ENCODE results near the gene RAB5A. TPM values are rescaled to one million over a fixed set of nuclear protein-coding genes. Genes with fewer than 3 reads are reported as not detected.
"Not testable (repeated sequence)": the region's sequence is repeated elsewhere in the genome, so short reads cannot be mapped to it uniquely, and the experiment has no call there.

Gene RAB5A
- polyA plus RNA-seq, 4 donors: 66.6 to 87.6 (median 83.7) TPM

GRCh38 chr3:20022954-20023622 is 76.2 kb downstream of the RAB5A start:
- no peak for DNase-seq (ENCODE audit: low read depth in 4 of 4, low spot score in 3 of 4)

- DNase-seq (ENCODE audit: low read depth in 4 of 4, low spot score in 3 of 4): no peak
These were observed 76.9 kb downstream of the RAB5A start for GRCh38 chr3:20023623-20024405.

DNA sequence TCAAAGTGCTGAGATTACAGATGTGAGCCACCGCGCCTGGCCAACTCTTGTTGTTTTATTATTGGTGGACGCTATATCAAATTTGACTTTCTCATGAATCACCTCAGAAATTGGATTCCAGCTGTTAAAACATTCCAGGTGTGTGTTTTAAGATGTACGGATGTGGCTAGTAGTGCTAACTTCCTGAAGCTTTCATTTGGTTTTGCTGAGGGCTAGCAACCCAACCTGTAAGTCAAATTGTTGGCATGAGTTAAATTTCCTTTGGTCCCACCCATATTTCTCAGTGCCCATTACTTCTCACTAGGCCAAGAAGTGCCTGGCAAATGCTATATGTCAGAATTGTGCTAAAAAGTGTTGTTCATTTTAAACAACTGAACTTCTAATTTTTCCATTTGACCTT is 80.2 kb downstream of the RAB5A start:
- no peak for DNase-seq (ENCODE audit: low read depth in 4 of 4, low spot score in 3 of 4)

DNA sequence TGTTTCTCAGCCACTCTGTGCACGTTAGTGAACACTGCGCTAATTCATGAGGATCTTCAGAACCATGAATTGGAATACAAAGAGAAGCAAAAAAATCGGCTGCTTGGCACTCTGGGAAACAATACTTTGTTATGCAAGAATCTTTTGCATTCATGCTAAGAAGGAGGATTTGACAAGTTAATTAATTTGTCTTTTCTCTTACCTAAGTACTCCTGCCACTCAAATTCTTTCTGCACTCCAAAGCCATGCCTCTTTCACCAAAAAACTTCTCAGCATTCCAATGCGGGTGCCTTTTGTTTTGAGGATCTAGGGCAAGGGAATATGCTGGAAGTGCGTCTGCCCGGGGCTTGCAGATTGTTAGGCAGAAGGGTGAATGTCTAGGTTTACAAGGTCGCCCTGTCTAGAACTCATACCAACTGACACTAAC is 82.0 kb downstream of the RAB5A start:
- no peak for DNase-seq (ENCODE audit: low read depth in 4 of 4, low spot score in 3 of 4)

DNA sequence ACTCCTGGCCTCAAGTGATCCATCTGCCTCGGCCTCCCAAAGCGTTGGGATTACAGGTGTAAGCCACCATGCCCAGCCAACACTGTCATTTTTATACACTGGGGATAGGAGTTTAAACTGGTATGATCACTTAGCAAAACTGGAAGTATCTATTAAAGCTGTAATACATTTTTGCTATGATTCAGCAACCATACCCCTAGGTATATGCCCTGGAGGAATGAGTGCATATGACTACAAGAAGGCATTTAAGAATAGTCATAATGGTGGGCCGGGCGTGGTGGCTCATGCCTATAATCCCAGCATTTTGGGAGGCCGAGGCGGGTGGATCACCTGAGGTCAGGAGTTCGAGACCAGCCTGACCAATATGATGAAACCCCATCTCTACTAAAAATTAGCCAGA is 85.0 kb downstream of the RAB5A start:
- DNase-seq (ENCODE audit: low read depth in 4 of 4, low spot score in 3 of 4): not testable (repeated sequence)

Other genes with a start within 250 kb of the RAB5A start
- 1 to 10 TPM; 1.5 to 5.5 (median 3.5) TPM for gene EFHB, start 12.9 kb upstream of the RAB5A start, polyA plus RNA-seq (ENCODE audit: insufficient read length in 4 of 4)
- under 1 TPM; 0.25 to 0.30 (median 0.28) TPM for gene PP2D1, start 65.2 kb downstream of the RAB5A start, polyA plus RNA-seq (ENCODE audit: insufficient read length in 4 of 4)
- gene KAT2B, start 93.3 kb downstream of the RAB5A start, polyA plus RNA-seq (ENCODE audit: insufficient read length in 4 of 4): 10 to 100 TPM; 20.9 to 29.7 (median 23.7) TPM
- gene SGO1, start 239.1 kb downstream of the RAB5A start, polyA plus RNA-seq (ENCODE audit: insufficient read length in 4 of 4): 10 to 100 TPM in 2 of 4 donors, 1 to 10 TPM in 2; 8.5 to 11.4 (median 10.3) TPM